Chondrocyte (in vitro differentiated cells): Measurements from ENCODE around the gene SH3BP2. TPM values are rescaled to one million over a fixed set of nuclear protein-coding genes. Genes with fewer than 3 reads are reported as not detected.

Experiments used
- DNase-seq: peaks from one replicate; pipeline ENCODE4 v3.0.0; 2021; ENCODE audit warnings: mixed read lengths, low spot score
- H3K27ac Mint-ChIP-seq: one replicate; pipeline ENCODE4 v1.8.0; 2021; ENCODE audit warnings: mild to moderate bottlenecking, moderate library complexity, mixed read lengths; ENCODE audit not compliant: unreplicated experiment
- H3K27me3 Mint-ChIP-seq: 2 replicates; pipeline ENCODE4 v1.8.0; 2021; ENCODE audit warnings: low read depth, mixed read lengths
- H3K36me3 Mint-ChIP-seq: 2 replicates; pipeline ENCODE4 v1.8.0; 2021; ENCODE audit warnings: low read depth, mixed read lengths
- H3K4me1 Mint-ChIP-seq: 2 replicates; pipeline ENCODE4 v1.8.0; 2021; ENCODE audit warnings: low read depth, mild to moderate bottlenecking, mixed read lengths
- H3K4me3 Mint-ChIP-seq: one replicate; pipeline ENCODE4 v1.8.0; 2021; ENCODE audit warnings: mild to moderate bottlenecking, moderate library complexity, mixed read lengths; ENCODE audit not compliant: unreplicated experiment
- H3K9me3 Mint-ChIP-seq: 2 replicates; pipeline ENCODE4 v1.8.0; 2021; ENCODE audit warnings: low read depth, mixed read lengths
- total RNA-seq: library from RNA; stranded (reverse); gene quantifications from 3 replicates; pipeline ENCODE4 v1.2.1, GENCODE V29; 2021
- TF ChIP-seq, protein P1 (sequence below): fragments of 200-600 bp; sonication (generic); IDR thresholded peaks from 2 replicates; pipeline ENCODE4 v1.5.0; 2021; ENCODE audit warnings: antibody characterized with exemption, mild to moderate bottlenecking, moderate library complexity

SH3BP2 gene
- total RNA-seq, 1 donor from 2014 or later = 59.8 TPM

DNA sequence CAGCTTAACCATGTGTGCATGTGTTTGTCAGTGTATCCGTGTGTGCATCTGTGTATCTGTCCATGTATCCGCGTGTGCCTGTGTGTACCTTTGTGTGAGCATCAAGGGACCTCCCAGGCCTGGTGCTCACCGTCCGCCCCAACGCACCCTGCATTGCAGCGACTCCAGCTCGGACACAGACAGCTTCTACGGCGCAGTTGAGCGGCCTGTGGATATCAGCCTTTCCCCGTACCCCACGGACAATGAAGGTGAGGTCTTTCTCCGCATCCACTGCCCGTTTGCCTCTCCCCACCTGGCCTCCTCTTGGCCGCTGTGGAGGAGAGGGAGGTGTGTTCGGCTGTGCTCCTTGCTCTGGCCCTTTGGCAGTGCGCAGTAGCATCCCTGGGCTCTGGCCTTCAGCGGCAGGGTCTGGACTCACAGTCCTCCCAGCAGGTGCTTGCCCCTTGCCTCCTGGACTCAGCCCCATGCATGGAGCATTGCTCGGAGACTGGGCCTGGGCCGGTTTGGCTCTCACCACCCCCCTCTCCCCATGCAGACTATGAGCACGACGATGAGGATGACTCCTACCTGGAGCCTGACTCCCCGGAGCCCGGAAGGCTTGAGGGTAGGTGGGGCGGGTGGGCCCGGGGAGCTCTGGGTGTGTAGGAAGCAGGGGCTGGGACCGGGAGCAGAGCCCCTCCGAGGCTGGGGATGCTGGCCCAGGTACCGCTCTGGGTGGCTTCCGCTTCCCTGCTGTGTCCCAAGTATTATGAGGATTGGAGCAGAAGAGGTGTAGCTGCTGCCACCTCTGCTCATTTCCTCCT, 34.4 kb downstream of the SH3BP2 start:
- Mint-ChIP-seq H3K27ac (no peak overlapping the region), H3K36me3 (peaks cover 34% of the 10 kb centered on the region)

DNA sequence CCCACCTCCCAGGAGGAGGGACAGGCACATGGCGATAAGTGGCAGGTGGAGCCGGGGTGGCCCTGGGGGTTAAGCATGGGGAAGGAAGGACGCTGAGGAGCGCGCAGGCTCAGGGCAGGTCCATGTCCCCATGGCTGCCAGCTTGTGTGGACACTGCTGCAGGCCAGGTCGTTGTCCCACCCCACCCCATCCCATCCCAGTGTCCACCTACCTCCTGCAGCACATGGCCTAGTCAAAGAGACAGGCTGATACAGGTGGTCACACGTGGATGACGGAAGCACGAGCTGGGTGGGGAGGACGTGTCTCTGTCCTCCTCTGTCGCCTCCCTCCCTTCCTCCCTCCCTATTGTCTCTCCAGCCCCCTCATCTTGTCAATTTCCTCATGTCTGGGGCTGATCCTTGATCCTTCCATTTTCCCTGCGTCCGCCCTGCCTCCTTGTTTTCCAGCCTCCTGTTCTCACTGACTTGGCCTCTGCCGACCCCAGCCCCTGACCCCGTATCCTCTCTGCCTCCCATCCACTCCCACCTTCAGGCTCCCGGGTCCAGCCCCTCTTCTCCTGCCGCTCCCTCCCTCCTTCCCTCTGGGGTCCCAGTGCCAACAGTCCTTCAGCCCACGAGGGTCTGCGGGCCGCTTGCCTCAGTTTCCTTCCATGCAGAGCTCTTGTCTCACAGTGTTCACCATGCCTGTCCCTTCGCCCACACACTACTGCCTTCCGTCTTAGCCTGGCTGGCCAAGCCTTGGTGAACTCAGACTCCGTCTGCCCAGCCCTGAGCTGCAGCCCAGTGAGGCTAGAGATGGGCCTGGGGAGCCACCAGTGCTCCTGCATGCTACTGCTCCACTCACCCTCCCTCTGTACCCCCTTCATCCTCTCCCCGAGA, 35.2 kb downstream of the SH3BP2 start:
- Mint-ChIP-seq H3K36me3 (peaks cover 32% of the 10 kb centered on the region), H3K4me1 (peaks cover 17% of the 10 kb centered on the region), H3K9me3 (no peaks in the 10 kb centered on the region), H3K4me3 (no peak overlapping the region), H3K27ac (peak overlapping the region; percentile 45), H3K27me3 (no peaks in the 10 kb centered on the region)
- TF ChIP-seq, protein P1, sequence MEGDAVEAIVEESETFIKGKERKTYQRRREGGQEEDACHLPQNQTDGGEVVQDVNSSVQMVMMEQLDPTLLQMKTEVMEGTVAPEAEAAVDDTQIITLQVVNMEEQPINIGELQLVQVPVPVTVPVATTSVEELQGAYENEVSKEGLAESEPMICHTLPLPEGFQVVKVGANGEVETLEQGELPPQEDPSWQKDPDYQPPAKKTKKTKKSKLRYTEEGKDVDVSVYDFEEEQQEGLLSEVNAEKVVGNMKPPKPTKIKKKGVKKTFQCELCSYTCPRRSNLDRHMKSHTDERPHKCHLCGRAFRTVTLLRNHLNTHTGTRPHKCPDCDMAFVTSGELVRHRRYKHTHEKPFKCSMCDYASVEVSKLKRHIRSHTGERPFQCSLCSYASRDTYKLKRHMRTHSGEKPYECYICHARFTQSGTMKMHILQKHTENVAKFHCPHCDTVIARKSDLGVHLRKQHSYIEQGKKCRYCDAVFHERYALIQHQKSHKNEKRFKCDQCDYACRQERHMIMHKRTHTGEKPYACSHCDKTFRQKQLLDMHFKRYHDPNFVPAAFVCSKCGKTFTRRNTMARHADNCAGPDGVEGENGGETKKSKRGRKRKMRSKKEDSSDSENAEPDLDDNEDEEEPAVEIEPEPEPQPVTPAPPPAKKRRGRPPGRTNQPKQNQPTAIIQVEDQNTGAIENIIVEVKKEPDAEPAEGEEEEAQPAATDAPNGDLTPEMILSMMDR = no peak
- peak; percentile 82 for DNase-seq

More for the DNA sequence above, 34.4 kb downstream of the SH3BP2 start:
- no peaks in the 10 kb centered on the region for H3K27me3 Mint-ChIP-seq
- no peaks in the 10 kb centered on the region for H3K9me3 Mint-ChIP-seq
- no peak overlapping the region for H3K4me3 Mint-ChIP-seq
- peaks cover 17% of the 10 kb centered on the region for H3K4me1 Mint-ChIP-seq
- DNase-seq = peak; percentile 89
- TF ChIP-seq, protein P1 = no peak

DNA sequence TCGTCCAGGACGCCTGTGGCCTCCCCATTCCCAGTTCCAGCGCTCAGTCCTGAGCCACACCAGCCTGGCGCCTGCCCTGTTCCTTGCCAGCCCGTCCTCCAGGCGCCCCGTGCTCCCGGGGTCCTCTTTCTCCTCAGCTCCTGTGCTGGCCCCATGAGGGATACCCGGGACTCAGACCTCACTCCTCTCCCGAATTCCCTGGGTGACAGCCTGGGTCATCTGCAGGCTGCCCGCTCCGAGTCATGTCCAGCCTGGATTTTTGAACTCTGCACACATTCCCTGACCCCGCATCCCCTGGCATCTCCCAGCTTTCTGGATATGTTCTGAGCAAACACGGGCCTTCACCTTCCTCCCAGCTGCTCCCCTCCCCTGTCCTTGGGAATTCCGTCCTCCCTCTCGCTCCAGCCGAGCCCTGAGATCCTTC, 35.9 kb downstream of the SH3BP2 start:
- TF ChIP-seq, protein P1 = no peak
- DNase-seq = peak; percentile 77
- no peak overlapping the region for H3K4me3 Mint-ChIP-seq
- H3K27me3 Mint-ChIP-seq = no peaks in the 10 kb centered on the region
- peak overlapping the region; percentile 62 for H3K27ac Mint-ChIP-seq
- H3K9me3 Mint-ChIP-seq = no peaks in the 10 kb centered on the region
- peaks cover 17% of the 10 kb centered on the region for H3K4me1 Mint-ChIP-seq
- H3K36me3 Mint-ChIP-seq = peaks cover 38% of the 10 kb centered on the region

DNA sequence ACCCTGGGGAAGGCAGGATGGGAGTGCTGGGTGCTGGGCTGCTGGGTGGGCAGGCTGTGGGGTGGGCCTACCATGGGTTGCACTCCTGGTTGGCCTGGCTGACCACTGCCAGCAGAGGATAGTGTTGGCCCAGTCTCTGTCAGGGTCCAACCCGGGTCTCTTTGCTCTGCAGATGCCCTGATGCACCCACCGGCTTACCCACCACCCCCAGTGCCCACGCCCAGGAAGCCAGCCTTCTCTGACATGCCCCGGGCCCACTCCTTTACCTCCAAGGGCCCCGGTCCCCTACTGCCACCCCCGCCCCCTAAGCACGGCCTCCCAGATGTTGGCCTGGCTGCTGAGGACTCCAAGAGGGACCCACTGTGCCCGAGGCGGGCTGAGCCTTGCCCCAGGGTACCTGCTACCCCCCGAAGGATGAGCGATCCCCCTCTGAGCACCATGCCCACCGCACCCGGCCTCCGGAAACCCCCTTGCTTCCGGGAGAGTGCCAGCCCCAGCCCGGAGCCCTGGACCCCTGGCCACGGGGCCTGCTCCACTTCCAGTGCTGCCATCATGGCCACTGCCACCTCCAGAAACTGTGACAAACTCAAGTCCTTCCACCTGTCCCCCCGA, 36.5 kb downstream of the SH3BP2 start:
- Mint-ChIP-seq H3K27me3 (no peaks in the 10 kb centered on the region), H3K4me3 (no peak overlapping the region), H3K9me3 (no peaks in the 10 kb centered on the region), H3K27ac (no peak overlapping the region), H3K4me1 (peaks cover 17% of the 10 kb centered on the region), H3K36me3 (peaks cover 36% of the 10 kb centered on the region)
- DNase-seq = peak; percentile 87
- TF ChIP-seq, protein P1 = no peak

DNA sequence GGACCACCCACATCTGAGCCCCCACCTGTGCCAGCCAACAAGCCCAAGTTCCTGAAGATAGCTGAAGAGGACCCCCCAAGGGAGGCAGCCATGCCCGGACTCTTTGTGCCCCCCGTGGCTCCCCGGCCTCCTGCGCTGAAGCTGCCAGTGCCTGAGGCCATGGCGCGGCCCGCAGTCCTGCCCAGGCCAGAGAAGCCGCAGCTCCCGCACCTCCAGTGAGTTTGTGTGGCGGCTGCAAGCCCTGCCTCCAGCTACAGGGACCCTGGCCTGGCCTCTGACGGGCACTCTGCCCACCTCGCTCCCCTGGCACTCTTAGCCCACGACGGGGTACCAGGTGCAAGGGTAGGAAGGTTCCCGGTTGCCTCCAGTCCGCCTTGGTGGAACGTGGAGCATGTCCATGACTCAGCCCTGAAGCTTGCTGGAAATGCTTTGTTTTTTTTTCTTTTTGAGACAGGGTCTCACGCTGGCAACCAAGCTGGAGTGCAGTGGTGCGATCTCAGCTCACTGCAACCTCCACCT, 37.1 kb downstream of the SH3BP2 start:
- TF ChIP-seq, protein P1 = no peak
- no peak overlapping the region for H3K27ac Mint-ChIP-seq
- no peak overlapping the region for H3K4me3 Mint-ChIP-seq

More for the DNA sequence above, 37.1 kb downstream of the SH3BP2 start:
- peak; percentile 86 for DNase-seq
- Mint-ChIP-seq H3K4me1 (peaks cover 17% of the 10 kb centered on the region), H3K36me3 (peaks cover 35% of the 10 kb centered on the region), H3K9me3 (no peaks in the 10 kb centered on the region), H3K27me3 (no peaks in the 10 kb centered on the region)
